Transverse colon (tissue), 4 donors: Measurements from ENCODE around the gene GABARAPL2.

Experiments
- POLR2AphosphoS5 ChIP-seq, 3 donors: sonication (generic); formaldehyde crosslinking; IDR thresholded peaks; one replicate each; pipeline ENCODE4 v1.6.1; 2016; ENCODE audit warnings: antibody characterized with exemption in 3 of 3
- TF ChIP-seq, protein P1 (sequence below), 5 experiments: fragments of 200-600 bp in 3 of 5; fragments of 450-650 bp in 2 of 5; sonication (generic) in 3 of 5; IDR thresholded peaks; 1 replicate in 2 of 5; 2 replicates in 3 of 5; pipeline ENCODE4 v1.5.1; 2016 to 2017; ENCODE audit warnings: antibody characterized with exemption in 5 of 5, inconsistent platforms in 3 of 5, mild to moderate bottlenecking in 2 of 5, moderate library complexity in 1 of 5

DNA sequence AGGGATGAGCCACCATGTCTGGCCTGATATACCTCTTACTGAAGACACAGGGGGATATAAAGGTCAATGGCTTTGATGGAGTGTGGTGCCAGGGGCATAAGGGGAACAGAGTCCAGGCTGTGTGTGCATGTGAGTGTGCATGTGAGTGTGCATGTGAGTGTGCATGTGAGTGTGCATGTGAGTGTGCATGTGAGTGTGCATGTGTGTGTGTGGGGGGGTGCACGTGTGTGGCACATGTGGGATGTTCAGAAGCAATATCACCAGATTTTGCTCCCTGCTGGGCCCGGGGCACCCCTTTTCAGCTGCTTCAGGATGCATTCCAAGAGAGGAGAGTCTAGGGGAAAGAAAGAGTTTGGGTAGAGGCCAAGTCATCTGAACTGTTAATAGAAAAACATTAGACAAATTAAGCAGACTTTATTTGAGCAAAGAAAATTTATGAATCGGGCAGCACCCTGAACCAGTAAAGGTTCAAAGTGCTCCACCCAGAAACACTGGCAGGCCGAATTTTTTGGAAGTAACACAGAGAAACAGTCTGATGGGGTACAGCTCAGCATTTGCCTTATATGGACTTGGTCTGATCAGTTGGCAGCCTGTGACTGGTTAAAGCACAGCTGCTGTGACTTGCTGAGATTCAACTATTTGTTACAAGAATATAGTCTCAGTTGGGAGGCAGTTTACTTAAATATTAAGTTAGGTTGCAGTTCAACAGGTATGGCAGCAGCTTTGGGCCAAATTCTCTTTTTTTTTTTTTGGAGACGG is 40.0 kb upstream of the GABARAPL2 start:
- TF ChIP-seq, protein P1, sequence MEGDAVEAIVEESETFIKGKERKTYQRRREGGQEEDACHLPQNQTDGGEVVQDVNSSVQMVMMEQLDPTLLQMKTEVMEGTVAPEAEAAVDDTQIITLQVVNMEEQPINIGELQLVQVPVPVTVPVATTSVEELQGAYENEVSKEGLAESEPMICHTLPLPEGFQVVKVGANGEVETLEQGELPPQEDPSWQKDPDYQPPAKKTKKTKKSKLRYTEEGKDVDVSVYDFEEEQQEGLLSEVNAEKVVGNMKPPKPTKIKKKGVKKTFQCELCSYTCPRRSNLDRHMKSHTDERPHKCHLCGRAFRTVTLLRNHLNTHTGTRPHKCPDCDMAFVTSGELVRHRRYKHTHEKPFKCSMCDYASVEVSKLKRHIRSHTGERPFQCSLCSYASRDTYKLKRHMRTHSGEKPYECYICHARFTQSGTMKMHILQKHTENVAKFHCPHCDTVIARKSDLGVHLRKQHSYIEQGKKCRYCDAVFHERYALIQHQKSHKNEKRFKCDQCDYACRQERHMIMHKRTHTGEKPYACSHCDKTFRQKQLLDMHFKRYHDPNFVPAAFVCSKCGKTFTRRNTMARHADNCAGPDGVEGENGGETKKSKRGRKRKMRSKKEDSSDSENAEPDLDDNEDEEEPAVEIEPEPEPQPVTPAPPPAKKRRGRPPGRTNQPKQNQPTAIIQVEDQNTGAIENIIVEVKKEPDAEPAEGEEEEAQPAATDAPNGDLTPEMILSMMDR (IDR thresholded peaks at IDR 0.05), result no peak
- TF ChIP-seq POLR2AphosphoS5 (IDR thresholded peaks at IDR 0.05), result no peak
